ENCODE measurements around the gene CR2. TPM values are rescaled to one million over a fixed set of nuclear protein-coding genes. Genes with fewer than 3 reads are reported as not detected.
"Not testable (repeated sequence)": the region's sequence is repeated elsewhere in the genome, so short reads cannot be mapped to it uniquely, and the experiment has no call there.

The CR2 gene
- polyA plus RNA-seq, 3 donors from 2014 or later = not detected

- H3K27ac Mint-ChIP-seq = no peak overlapping the region
- H3K4me3 Mint-ChIP-seq = no peak overlapping the region
- no peak for DNase-seq
- H3K4me1 Mint-ChIP-seq = no peaks in the 10 kb centered on the region
- H3K9me3 Mint-ChIP-seq = no peaks in the 10 kb centered on the region
- no peaks in the 10 kb centered on the region for H3K36me3 Mint-ChIP-seq
- peaks cover 0 to 8% (median 8%) of the 10 kb centered on the region in 3 donors for H3K27me3 Mint-ChIP-seq (ENCODE audit: low read depth in 3 of 3)
These were observed 8.4 kb downstream of the CR2 start for GRCh38 chr1:207462535-207462934.

GRCh38 chr1:207463021-207463420, 8.9 kb downstream of the CR2 start:
- H3K36me3 Mint-ChIP-seq = no peaks in the 10 kb centered on the region
- DNase-seq = no peak
- no peaks in the 10 kb centered on the region for H3K4me1 Mint-ChIP-seq
- H3K4me3 Mint-ChIP-seq = no peak overlapping the region
- H3K27ac Mint-ChIP-seq = no peak overlapping the region
- no peaks in the 10 kb centered on the region for H3K9me3 Mint-ChIP-seq
- peaks cover 0 to 10% (median 8%) of the 10 kb centered on the region in 3 donors for H3K27me3 Mint-ChIP-seq (ENCODE audit: low read depth in 3 of 3)

- Mint-ChIP-seq H3K27me3 (ENCODE audit: low read depth in 3 of 3) (peaks cover 0 to 13% (median 8%) of the 10 kb centered on the region in 3 donors), H3K36me3 (no peaks in the 10 kb centered on the region), H3K27ac (no peak overlapping the region), H3K9me3 (no peaks in the 10 kb centered on the region), H3K4me1 (no peaks in the 10 kb centered on the region), H3K4me3 (no peak overlapping the region)
- no peak for DNase-seq
These were observed 9.4 kb downstream of the CR2 start for GRCh38 chr1:207463571-207463970.

- Mint-ChIP-seq H3K27me3 (ENCODE audit: low read depth in 3 of 3) (peaks cover 0 to 8% (median 7%) of the 10 kb centered on the region in 3 donors), H3K36me3 (no peaks in the 10 kb centered on the region), H3K27ac (no peak overlapping the region), H3K4me3 (no peak overlapping the region), H3K4me1 (peaks cover 0 to 6% of the 10 kb centered on the region in 2 donors), H3K9me3 (no peaks in the 10 kb centered on the region)
- DNase-seq = peak in 2 of 3 donors; percentile 3 to 8
These were observed 16.8 kb downstream of the CR2 start for GRCh38 chr1:207470927-207471326.

- peaks cover 0 to 1% (median 0%) of the 10 kb centered on the region in 3 donors for H3K27me3 Mint-ChIP-seq (ENCODE audit: low read depth in 3 of 3)
- H3K4me1 Mint-ChIP-seq = peaks cover 0 to 6% of the 10 kb centered on the region in 2 donors
- H3K9me3 Mint-ChIP-seq = no peaks in the 10 kb centered on the region
- H3K27ac Mint-ChIP-seq = no peak overlapping the region
- no peaks in the 10 kb centered on the region for H3K36me3 Mint-ChIP-seq
- H3K4me3 Mint-ChIP-seq = no peak overlapping the region
- no peak for DNase-seq
These were observed 20.1 kb downstream of the CR2 start for GRCh38 chr1:207474210-207474609.

- no peaks in the 10 kb centered on the region for H3K36me3 Mint-ChIP-seq
- no peak overlapping the region for H3K4me3 Mint-ChIP-seq
These were observed 32.1 kb downstream of the CR2 start for GRCh38 chr1:207486198-207486597.

GRCh38 chr1:207487636-207488035, 33.5 kb downstream of the CR2 start:
- no peaks in the 10 kb centered on the region for H3K4me1 Mint-ChIP-seq

More at GRCh38 chr1:207486198-207486597, 32.1 kb downstream of the CR2 start:
- H3K9me3 Mint-ChIP-seq = no peaks in the 10 kb centered on the region
- no peaks in the 10 kb centered on the region for H3K4me1 Mint-ChIP-seq
- H3K27me3 Mint-ChIP-seq (ENCODE audit: low read depth in 3 of 3) = peaks cover 3 to 12% (median 9%) of the 10 kb centered on the region in 3 donors
- no peak for DNase-seq
- no peak overlapping the region for H3K27ac Mint-ChIP-seq

GRCh38 chr1:207493212-207493611, 39.1 kb downstream of the CR2 start:
- H3K36me3 Mint-ChIP-seq = no peaks in the 10 kb centered on the region
- no peak overlapping the region for H3K27ac Mint-ChIP-seq
- H3K4me1 Mint-ChIP-seq = peaks cover 6% of the 10 kb centered on the region in 2 donors
- peaks cover 11 to 13% (median 12%) of the 10 kb centered on the region in 3 donors for H3K27me3 Mint-ChIP-seq (ENCODE audit: low read depth in 3 of 3)
- DNase-seq = no peak
- no peak overlapping the region for H3K4me3 Mint-ChIP-seq
- H3K9me3 Mint-ChIP-seq = no peaks in the 10 kb centered on the region

More at GRCh38 chr1:207487636-207488035, 33.5 kb downstream of the CR2 start:
- Mint-ChIP-seq H3K27me3 (ENCODE audit: low read depth in 3 of 3) (peaks cover 3 to 12% (median 9%) of the 10 kb centered on the region in 3 donors), H3K9me3 (no peaks in the 10 kb centered on the region), H3K4me3 (no peak overlapping the region), H3K27ac (no peak overlapping the region), H3K36me3 (no peaks in the 10 kb centered on the region)
- DNase-seq = no peak

GRCh38 chr1:207494171-207494570, 40.0 kb downstream of the CR2 start:
- no peak for DNase-seq
- peaks cover 12 to 13% (median 13%) of the 10 kb centered on the region in 3 donors for H3K27me3 Mint-ChIP-seq (ENCODE audit: low read depth in 3 of 3)
- peaks cover 6% of the 10 kb centered on the region in 2 donors for H3K4me1 Mint-ChIP-seq
- no peak overlapping the region for H3K27ac Mint-ChIP-seq
- H3K9me3 Mint-ChIP-seq = no peaks in the 10 kb centered on the region
- no peak overlapping the region for H3K4me3 Mint-ChIP-seq
- no peaks in the 10 kb centered on the region for H3K36me3 Mint-ChIP-seq

GRCh38 chr1:207495281-207495680, 41.2 kb downstream of the CR2 start:
- H3K27me3 Mint-ChIP-seq (ENCODE audit: low read depth in 3 of 3) = peaks cover 10 to 13% (median 12%) of the 10 kb centered on the region in 3 donors
- not testable (repeated sequence) for H3K27ac Mint-ChIP-seq, DNase-seq, H3K9me3 Mint-ChIP-seq, H3K36me3 Mint-ChIP-seq, H3K4me3 Mint-ChIP-seq, H3K4me1 Mint-ChIP-seq

- peak in 1 of 3 donors; percentile 5 for DNase-seq
- peaks cover 6% of the 10 kb centered on the region in 2 donors for H3K4me1 Mint-ChIP-seq
- peak within 1 kb of the TSS; percentile 13 to 69 (median 36) for H3K4me3 Mint-ChIP-seq
- H3K9me3 Mint-ChIP-seq = no peaks in the 10 kb centered on the region
- no peaks in the 10 kb centered on the region for H3K36me3 Mint-ChIP-seq
- no peak within 1 kb of the TSS for H3K27ac Mint-ChIP-seq
- H3K27me3 Mint-ChIP-seq (ENCODE audit: low read depth in 3 of 3) = peaks cover 6 to 14% (median 13%) of the 10 kb centered on the region in 3 donors
These were observed 42.0 kb downstream of the CR2 start, which contains the start of gene CR1 for GRCh38 chr1:207495801-207496792. CR1 (plus strand) TSS chr1:207496157; CDS start chr1:207496268, 111 bp downstream.

- peaks cover 6% of the 10 kb centered on the region in 2 donors for H3K4me1 Mint-ChIP-seq
- no peaks in the 10 kb centered on the region for H3K9me3 Mint-ChIP-seq
- peaks cover 8 to 19% (median 17%) of the 10 kb centered on the region in 3 donors for H3K27me3 Mint-ChIP-seq (ENCODE audit: low read depth in 3 of 3)
- no peak for DNase-seq
- H3K36me3 Mint-ChIP-seq = no peaks in the 10 kb centered on the region
- no peak overlapping the region for H3K27ac Mint-ChIP-seq
- no peak overlapping the region for H3K4me3 Mint-ChIP-seq
These were observed 43.8 kb downstream of the CR2 start for GRCh38 chr1:207497941-207498340.

GRCh38 chr1:207499573-207499972, 45.4 kb downstream of the CR2 start:
- no peaks in the 10 kb centered on the region for H3K9me3 Mint-ChIP-seq
- peak; percentile 35 to 39 (median 38) for DNase-seq
- H3K4me1 Mint-ChIP-seq = peaks cover 6% of the 10 kb centered on the region in 2 donors
- H3K27ac Mint-ChIP-seq = no peak overlapping the region
- H3K4me3 Mint-ChIP-seq = no peak overlapping the region
- H3K27me3 Mint-ChIP-seq (ENCODE audit: low read depth in 3 of 3) = peaks cover 8 to 19% (median 17%) of the 10 kb centered on the region in 3 donors
- H3K36me3 Mint-ChIP-seq = no peaks in the 10 kb centered on the region

- no peak for DNase-seq
- Mint-ChIP-seq H3K36me3 (no peaks in the 10 kb centered on the region), H3K27ac (no peak overlapping the region), H3K4me3 (no peak overlapping the region), H3K27me3 (ENCODE audit: low read depth in 3 of 3) (peaks cover 8 to 19% (median 18%) of the 10 kb centered on the region in 3 donors), H3K4me1 (peaks cover 6% of the 10 kb centered on the region in 2 donors), H3K9me3 (no peaks in the 10 kb centered on the region)
These were observed 46.2 kb downstream of the CR2 start for GRCh38 chr1:207500306-207500705.

Measured in immature natural killer cell (primary cell).